ENCODE data around the gene PARVA.

DNA sequence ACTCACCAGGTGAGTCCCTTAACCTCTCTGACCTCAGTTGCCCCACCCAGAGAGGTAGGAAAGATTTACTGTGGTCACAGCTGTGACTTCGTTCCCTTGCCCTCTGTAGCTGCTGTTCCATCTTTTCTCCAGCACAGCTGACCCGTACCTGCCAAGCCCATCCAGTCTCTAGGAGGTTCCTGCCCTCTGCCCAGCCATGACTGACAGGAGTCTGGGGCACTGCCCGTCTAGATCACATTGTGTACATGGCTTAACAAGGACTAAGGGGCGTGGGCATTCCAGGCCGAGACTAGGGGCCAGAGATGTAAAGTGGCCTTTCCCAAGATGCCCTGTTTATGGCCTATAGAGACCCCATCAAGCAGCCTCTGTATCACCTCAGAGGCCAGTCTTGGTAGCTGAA lies 132.0 kb downstream of the PARVA start:
- TF ChIP-seq, protein P1, sequence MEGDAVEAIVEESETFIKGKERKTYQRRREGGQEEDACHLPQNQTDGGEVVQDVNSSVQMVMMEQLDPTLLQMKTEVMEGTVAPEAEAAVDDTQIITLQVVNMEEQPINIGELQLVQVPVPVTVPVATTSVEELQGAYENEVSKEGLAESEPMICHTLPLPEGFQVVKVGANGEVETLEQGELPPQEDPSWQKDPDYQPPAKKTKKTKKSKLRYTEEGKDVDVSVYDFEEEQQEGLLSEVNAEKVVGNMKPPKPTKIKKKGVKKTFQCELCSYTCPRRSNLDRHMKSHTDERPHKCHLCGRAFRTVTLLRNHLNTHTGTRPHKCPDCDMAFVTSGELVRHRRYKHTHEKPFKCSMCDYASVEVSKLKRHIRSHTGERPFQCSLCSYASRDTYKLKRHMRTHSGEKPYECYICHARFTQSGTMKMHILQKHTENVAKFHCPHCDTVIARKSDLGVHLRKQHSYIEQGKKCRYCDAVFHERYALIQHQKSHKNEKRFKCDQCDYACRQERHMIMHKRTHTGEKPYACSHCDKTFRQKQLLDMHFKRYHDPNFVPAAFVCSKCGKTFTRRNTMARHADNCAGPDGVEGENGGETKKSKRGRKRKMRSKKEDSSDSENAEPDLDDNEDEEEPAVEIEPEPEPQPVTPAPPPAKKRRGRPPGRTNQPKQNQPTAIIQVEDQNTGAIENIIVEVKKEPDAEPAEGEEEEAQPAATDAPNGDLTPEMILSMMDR (IDR thresholded peaks at IDR 0.05), result no peak
- TF ChIP-seq ZFX (IDR thresholded peaks at IDR 0.05; ENCODE audit: borderline replicate concordance), result no peak
